CD14-positive monocyte (primary cell): ENCODE results near the gene DUS1L. TPM values are rescaled to one million over a fixed set of nuclear protein-coding genes. Genes with fewer than 3 reads are reported as not detected.

Experiments
- DNase-seq, 3 donors: peaks; one replicate each; pipeline ENCODE4 v3.0.0-alpha.2; 2011 to 2022
- H2AFZ ChIP-seq: 2 replicates; pipeline ENCODE4 v1.6.0; 2012; ENCODE audit warnings: mild to moderate bottlenecking, low read depth, low read length, inconsistent platforms; ENCODE audit not compliant: insufficient read depth, poor library complexity, severe bottlenecking
- H3K27ac ChIP-seq, 2 donors: 1 replicate in 1 of 2; 2 replicates in 1 of 2; pipeline ENCODE4 v1.5.1; 2012 to 2013; ENCODE audit warnings: low read length in 2 of 2, control low read depth in 1 of 2, inconsistent platforms in 1 of 2, low read depth in 1 of 2, mild to moderate bottlenecking in 1 of 2
- H3K27me3 ChIP-seq, 2 donors: one replicate each; pipeline versions ENCODE4 v1.6.0 to v1.6.1; 2011 to 2013; ENCODE audit warnings: low read length in 2 of 2; ENCODE audit not compliant: control insufficient read depth in 2 of 2, insufficient read depth in 2 of 2
- H3K36me3 ChIP-seq, 2 donors: replicated peaks in 1 of 2; 1 replicate in 1 of 2; 2 replicates in 1 of 2; pipeline versions ENCODE4 v1.5.1 to v1.6.1; 2012 to 2013; ENCODE audit warnings: low read length in 2 of 2, control low read depth in 1 of 2, inconsistent platforms in 1 of 2, mild to moderate bottlenecking in 1 of 2; ENCODE audit not compliant: insufficient read depth in 2 of 2, control insufficient read depth in 1 of 2
- H3K4me1 ChIP-seq, 2 donors: 1 replicate in 1 of 2; 2 replicates in 1 of 2; pipeline versions ENCODE4 v1.5.1 to v1.6.1; 2012 to 2013; ENCODE audit warnings: low read length in 2 of 2, control low read depth in 1 of 2, inconsistent platforms in 1 of 2, mild to moderate bottlenecking in 1 of 2, moderate library complexity in 1 of 2; ENCODE audit not compliant: insufficient read depth in 2 of 2, control insufficient read depth in 1 of 2
- H3K4me2 ChIP-seq: replicated peaks from 2 replicates; pipeline ENCODE3; 2012; ENCODE audit warnings: low read length, moderate library complexity, mild to moderate bottlenecking; ENCODE audit not compliant: poor library complexity, severe bottlenecking; ENCODE audit errors: extremely low read depth
- H3K4me3 ChIP-seq, 3 experiments: fragments of 200-600 bp in 1 of 3; sonication (generic) in 1 of 3; replicated peaks in 1 of 3; 1 replicate in 2 of 3; 2 replicates in 1 of 3; pipeline ENCODE4 v1.5.1; 2011 to 2013; ENCODE audit warnings: low read length in 3 of 3, mild to moderate bottlenecking in 3 of 3, control low read depth in 2 of 3, low read depth in 2 of 3, inconsistent platforms in 1 of 3, moderate library complexity in 1 of 3
- H3K79me2 ChIP-seq: 2 replicates; pipeline ENCODE4 v1.6.0; 2012; ENCODE audit warnings: mild to moderate bottlenecking, control low read depth, inconsistent platforms, low read length, moderate library complexity; ENCODE audit not compliant: insufficient read depth
- H3K9ac ChIP-seq: 2 replicates; pipeline ENCODE4 v1.6.0; 2017; ENCODE audit warnings: low read length, mild to moderate bottlenecking; ENCODE audit not compliant: insufficient read depth, poor library complexity, severe bottlenecking
- H3K9me3 ChIP-seq, 2 donors: replicated peaks in 1 of 2; 1 replicate in 1 of 2; 2 replicates in 1 of 2; pipeline versions ENCODE4 v1.5.1 to v1.6.1; 2012 to 2013; ENCODE audit warnings: low read length in 2 of 2, control low read depth in 1 of 2; ENCODE audit not compliant: control insufficient read depth in 1 of 2, insufficient read depth in 1 of 2
- H4K20me1 ChIP-seq: 2 replicates; pipeline ENCODE4 v1.6.0; 2012; ENCODE audit warnings: mild to moderate bottlenecking, low read length, control low read depth, moderate library complexity; ENCODE audit not compliant: insufficient read depth
- H3K27ac Mint-ChIP-seq, 7 donors: one replicate each; pipeline ENCODE4 v1.8.0; 2020; ENCODE audit warnings: mild to moderate bottlenecking in 7 of 7, mixed read lengths in 7 of 7, moderate library complexity in 6 of 7, inconsistent platforms in 2 of 7
- H3K27me3 Mint-ChIP-seq, 3 donors: one replicate each; pipeline ENCODE4 v1.8.0; 2021 to 2022; ENCODE audit warnings: low read depth in 3 of 3, mild to moderate bottlenecking in 3 of 3, mixed read lengths in 3 of 3, moderate library complexity in 3 of 3, inconsistent platforms in 1 of 3
- H3K36me3 Mint-ChIP-seq, 2 donors: one replicate each; pipeline ENCODE4 v1.8.0; 2020; ENCODE audit warnings: mixed read lengths in 2 of 2, inconsistent platforms in 1 of 2, mild to moderate bottlenecking in 1 of 2
- H3K4me1 Mint-ChIP-seq: one replicate; pipeline ENCODE4 v1.8.0; 2020; ENCODE audit warnings: mild to moderate bottlenecking, mixed read lengths
- H3K4me3 Mint-ChIP-seq, 2 donors: one replicate each; pipeline ENCODE4 v1.8.0; 2020; ENCODE audit warnings: mild to moderate bottlenecking in 2 of 2, mixed read lengths in 2 of 2, moderate library complexity in 1 of 2
- H3K9me3 Mint-ChIP-seq, 7 donors: one replicate each; pipeline ENCODE4 v1.8.0; 2020 to 2022; ENCODE audit warnings: mixed read lengths in 7 of 7, mild to moderate bottlenecking in 6 of 7, moderate library complexity in 6 of 7, inconsistent platforms in 2 of 7
- CTCF ChIP-seq: fragments of 200-600 bp; IDR thresholded peaks from one replicate; pipeline ENCODE4 v1.8.0; 2022; ENCODE audit warnings: antibody characterized with exemption, mild to moderate bottlenecking
- WGBS: methylation state at CpG from one replicate; pipeline ENCODE4 v1.1.5; 2013; ENCODE audit warnings: missing lambda C conversion rate; ENCODE audit not compliant: insufficient coverage; 5-methylcytosine and 5-hydroxymethylcytosine counted together
- intact Hi-C, 2 donors: fragments of 100-400 bp; cut with micrococcal nuclease; formaldehyde crosslinking; loops; one replicate each; pipeline versions ENCODE4 v1.15.0 to v1.15.1; 2023
- polyA plus RNA-seq, 3 donors: library from polyadenylated mRNA; depleted of rRNA in 1 of 3; unstranded in 2 of 3; stranded (reverse) in 1 of 3; fragments of 300-500 nt in 2 of 3; fragments of >200 nt in 1 of 3; fragmentation: Illumina TruSeq in 2 of 3; gene quantifications; 1 replicate in 2 of 3; 2 replicates in 1 of 3; pipeline ENCODE4 v1.2.3, GENCODE V29; 2012 to 2021

Gene DUS1L
- polyA plus RNA-seq, 3 donors, result 23.9 to 175 (median 47.6) TPM

- no peak overlapping the region for H3K4me3 ChIP-seq
- no peaks in the 10 kb centered on the region for H3K9me3 ChIP-seq
- H3K27ac Mint-ChIP-seq, result no peak overlapping the region
- H3K36me3 ChIP-seq, result no peaks in the 10 kb centered on the region
- no peaks in the 10 kb centered on the region for H3K4me1 ChIP-seq
- no peak overlapping the region for H3K9ac ChIP-seq
- TF ChIP-seq CTCF, result no peak
- peaks cover 0 to 3% (median 0%) of the 10 kb centered on the region in 3 donors for H3K27me3 Mint-ChIP-seq
- H3K79me2 ChIP-seq, result no peaks in the 10 kb centered on the region
- intact Hi-C loops, result no loop called here
- H4K20me1 ChIP-seq, result no peaks in the 10 kb centered on the region
- no peaks in the 10 kb centered on the region for H3K4me1 Mint-ChIP-seq
- H3K4me2 ChIP-seq, result no peak overlapping the region
- H3K4me3 Mint-ChIP-seq, result no peak overlapping the region
- peaks cover 4 to 10% of the 10 kb centered on the region in 2 donors for H3K36me3 Mint-ChIP-seq
- H3K9me3 Mint-ChIP-seq, result peaks cover 0 to 4% (median 0%) of the 10 kb centered on the region in 7 donors
- H3K27ac ChIP-seq, result no peak overlapping the region
- no peak for DNase-seq
- 100% methylated on average over 8 of the region's 10 CpGs for WGBS
- H2AFZ ChIP-seq, result no peak overlapping the region
- no peaks in the 10 kb centered on the region for H3K27me3 ChIP-seq
Observed at GRCh38 chr17:82114447-82114846, 48.8 kb upstream of the DUS1L start.

GRCh38 chr17:82113941-82114340 lies 48.3 kb upstream of the DUS1L start:
- H3K27ac Mint-ChIP-seq, result peak overlapping the region in 1 of 7 donors; percentile 23
- H3K4me1 ChIP-seq, result no peaks in the 10 kb centered on the region

More at GRCh38 chr17:82113941-82114340, 48.3 kb upstream of the DUS1L start:
- no peaks in the 10 kb centered on the region for H3K36me3 ChIP-seq
- DNase-seq, result no peak
- no peak overlapping the region for H2AFZ ChIP-seq
- H3K4me3 ChIP-seq, result no peak overlapping the region
- H3K4me2 ChIP-seq, result no peak overlapping the region
- peaks cover 0 to 3% (median 0%) of the 10 kb centered on the region in 3 donors for H3K27me3 Mint-ChIP-seq
- no peak overlapping the region for H3K27ac ChIP-seq
- H3K9ac ChIP-seq, result no peak overlapping the region
- WGBS, result 96% methylated on average over 12 of the region's 13 CpGs
- H3K4me3 Mint-ChIP-seq, result no peak overlapping the region
- H3K9me3 Mint-ChIP-seq, result peaks cover 0 to 4% (median 0%) of the 10 kb centered on the region in 7 donors
- no peaks in the 10 kb centered on the region for H4K20me1 ChIP-seq
- H3K27me3 ChIP-seq, result no peaks in the 10 kb centered on the region
- no peaks in the 10 kb centered on the region for H3K79me2 ChIP-seq
- intact Hi-C loops, result no loop called here
- no peak for TF ChIP-seq CTCF
- H3K4me1 Mint-ChIP-seq, result no peaks in the 10 kb centered on the region
- H3K9me3 ChIP-seq, result no peaks in the 10 kb centered on the region
- H3K36me3 Mint-ChIP-seq, result peaks cover 4 to 7% of the 10 kb centered on the region in 2 donors
